ENCODE measurements around the gene NAGS.

- no peak for TF ChIP-seq CTCF (conservative IDR thresholded peaks at IDR 0.05 in 1 of 2, IDR thresholded peaks at IDR 0.05 in 1 of 2; ENCODE audit: low read depth in 1 of 2, low read length in 2 of 2)
- no peak for TF ChIP-seq EZH2 (IDR thresholded peaks at IDR 0.05; ENCODE audit: low read length, missing control alignments)
Measured at GRCh38 chr17:43961954-43962353, 42.5 kb upstream of the NAGS start.
